NB4 (cell line): ENCODE data around the gene KRR1.

ENCODE experiments used
- DNase-seq: peaks from one replicate; pipeline ENCODE4 v3.0.0; 2010; ENCODE audit warnings: low read depth
- H3K4me3 ChIP-seq: one replicate; pipeline ENCODE4 v1.5.1; 2011; ENCODE audit warnings: mild to moderate bottlenecking, low read depth, low read length, moderate library complexity
- CTCF ChIP-seq: IDR thresholded peaks from one replicate; pipeline ENCODE4 v1.5.1; 2012; ENCODE audit warnings: low read depth, low read length
- MAX ChIP-seq: IDR thresholded peaks from 2 replicates; pipeline ENCODE4 v1.6.1; 2011; ENCODE audit warnings: low read depth, low read length
- MYC ChIP-seq: IDR thresholded peaks from 2 replicates; pipeline ENCODE4 v1.6.1; 2011; ENCODE audit warnings: low read depth, low read length
- POLR2A ChIP-seq: IDR thresholded peaks from 2 replicates; pipeline ENCODE4 v1.6.1; 2011; ENCODE audit warnings: mild to moderate bottlenecking; ENCODE audit not compliant: insufficient read length; ENCODE audit errors: extremely low read depth

Gene KRR1

GRCh38 chr12:75509621-75510020 is 1.8 kb downstream of the KRR1 start:
- TF ChIP-seq POLR2A: no peak
- no peak for TF ChIP-seq CTCF
- TF ChIP-seq MYC: no peak
- no peak for TF ChIP-seq MAX
- DNase-seq: no peak
- H3K4me3 ChIP-seq: peak overlapping the region; percentile 92

GRCh38 chr12:75508159-75508558 is 3.2 kb downstream of the KRR1 start:
- peak overlapping the region; percentile 92 for H3K4me3 ChIP-seq
- DNase-seq: no peak
- TF ChIP-seq MAX: no peak

- TF ChIP-seq MYC: no peak
- no peak for TF ChIP-seq POLR2A
- DNase-seq: no peak
- no peak overlapping the region for H3K4me3 ChIP-seq
Observed at GRCh38 chr12:75507086-75507485, 4.3 kb downstream of the KRR1 start.

GRCh38 chr12:75505706-75506312 is 5.6 kb downstream of the KRR1 start:
- no peak overlapping the region for H3K4me3 ChIP-seq
- TF ChIP-seq CTCF: peak; percentile 57
- no peak for TF ChIP-seq POLR2A
- no peak for TF ChIP-seq MYC
- TF ChIP-seq MAX: no peak
- peak; percentile 59 for DNase-seq

- TF ChIP-seq CTCF (no peak), POLR2A (no peak), MAX (no peak), MYC (no peak)
- DNase-seq: no peak
Observed at GRCh38 chr12:75503866-75504265, 7.5 kb downstream of the KRR1 start.

GRCh38 chr12:75503459-75503858 is 8.0 kb downstream of the KRR1 start:
- H3K4me3 ChIP-seq: no peak overlapping the region
- no peak for DNase-seq
- TF ChIP-seq MAX: no peak
- TF ChIP-seq MYC: no peak
- no peak for TF ChIP-seq CTCF
- no peak for TF ChIP-seq POLR2A

More at GRCh38 chr12:75503866-75504265, 7.5 kb downstream of the KRR1 start:
- no peak overlapping the region for H3K4me3 ChIP-seq

DNA sequence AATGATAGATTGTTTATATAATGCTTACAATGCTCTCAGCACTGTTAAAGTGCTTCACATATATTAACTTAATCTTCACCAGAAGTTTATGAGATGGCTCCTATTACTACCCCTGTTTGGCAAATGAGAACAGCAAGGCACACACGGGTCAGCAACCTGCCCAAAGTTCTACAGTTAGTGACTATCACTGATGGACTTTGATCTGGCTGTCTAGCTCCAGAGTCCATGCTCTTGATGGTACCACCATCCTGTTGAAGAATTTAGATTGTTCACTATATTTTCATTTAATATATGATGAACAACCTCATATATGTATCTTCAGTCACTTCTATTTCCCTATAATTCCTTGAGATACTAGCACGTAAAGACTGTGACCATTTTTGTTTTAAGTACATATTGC is 20.2 kb downstream of the KRR1 start:
- no peak for DNase-seq
- H3K4me3 ChIP-seq: no peak overlapping the region
- TF ChIP-seq CTCF (no peak), POLR2A (no peak), MAX (no peak), MYC (no peak)
